Skeletal muscle cell (primary cell): ENCODE data around the gene SNX9.
"Not testable (repeated sequence)": the region's sequence is repeated elsewhere in the genome, so short reads cannot be mapped to it uniquely, and the experiment has no call there.

ENCODE experiments used
- DNase-seq: peaks from one replicate; pipeline ENCODE4 v3.0.0-alpha.2; 2010; ENCODE audit warnings: low read depth
- H3K4me3 ChIP-seq: 2 replicates; pipeline ENCODE4 v1.5.1; 2011; ENCODE audit warnings: low read depth, mild to moderate bottlenecking, control low read depth, low read length, moderate library complexity

Gene SNX9

GRCh38 chr6:157799561-157799960 is 23.5 kb upstream of the SNX9 start:
- not testable (repeated sequence) for DNase-seq, H3K4me3 ChIP-seq

GRCh38 chr6:157800420-157801237 is 22.4 kb upstream of the SNX9 start:
- peak; percentile 53 for DNase-seq
- no peak overlapping the region for H3K4me3 ChIP-seq

GRCh38 chr6:157804448-157805327 is 18.4 kb upstream of the SNX9 start:
- no peak for DNase-seq
- H3K4me3 ChIP-seq = no peak overlapping the region

- H3K4me3 ChIP-seq = no peak overlapping the region
- no peak for DNase-seq
Measured at GRCh38 chr6:157806131-157806855, 16.8 kb upstream of the SNX9 start.

- H3K4me3 ChIP-seq = no peak overlapping the region
- DNase-seq = no peak
Measured at GRCh38 chr6:157806856-157807215, 16.2 kb upstream of the SNX9 start.

GRCh38 chr6:157808405-157808950 is 14.6 kb upstream of the SNX9 start:
- H3K4me3 ChIP-seq = no peak overlapping the region
- no peak for DNase-seq

- no peak overlapping the region for H3K4me3 ChIP-seq
Measured at GRCh38 chr6:157809613-157810012, 13.4 kb upstream of the SNX9 start.

GRCh38 chr6:157811137-157811475 is 11.9 kb upstream of the SNX9 start:
- DNase-seq = no peak
- no peak overlapping the region for H3K4me3 ChIP-seq

More at GRCh38 chr6:157809613-157810012, 13.4 kb upstream of the SNX9 start:
- no peak for DNase-seq

GRCh38 chr6:157811476-157812173 is 11.4 kb upstream of the SNX9 start:
- DNase-seq = no peak
- no peak overlapping the region for H3K4me3 ChIP-seq

- no peak for DNase-seq
- H3K4me3 ChIP-seq = no peak overlapping the region
Measured at GRCh38 chr6:157812425-157813171, 10.4 kb upstream of the SNX9 start.

GRCh38 chr6:157813191-157813590 is 9.9 kb upstream of the SNX9 start:
- no peak overlapping the region for H3K4me3 ChIP-seq
- no peak for DNase-seq

- DNase-seq = peak; percentile 66
- no peak overlapping the region for H3K4me3 ChIP-seq
Measured at GRCh38 chr6:157813750-157814455, 9.1 kb upstream of the SNX9 start.

- DNase-seq = no peak
- H3K4me3 ChIP-seq = no peak overlapping the region
Measured at GRCh38 chr6:157814883-157815282, 8.2 kb upstream of the SNX9 start.

- DNase-seq = no peak
- H3K4me3 ChIP-seq = no peak overlapping the region
Measured at GRCh38 chr6:157821342-157822033, 1.6 kb upstream of the SNX9 start.

- peak overlapping the region; percentile 40 for H3K4me3 ChIP-seq
- DNase-seq = no peak
Measured at GRCh38 chr6:157822245-157823000, 623 bp upstream of the SNX9 start.

- DNase-seq = no peak
- H3K4me3 ChIP-seq = peak overlapping the region; percentile 81
Measured at GRCh38 chr6:157823528-157824370, 703 bp downstream of the SNX9 start.
